ENCODE data around the gene PDE3B.
"Not testable (repeated sequence)": the region's sequence is repeated elsewhere in the genome, so short reads cannot be mapped to it uniquely, and the experiment has no call there.

The PDE3B gene

DNA sequence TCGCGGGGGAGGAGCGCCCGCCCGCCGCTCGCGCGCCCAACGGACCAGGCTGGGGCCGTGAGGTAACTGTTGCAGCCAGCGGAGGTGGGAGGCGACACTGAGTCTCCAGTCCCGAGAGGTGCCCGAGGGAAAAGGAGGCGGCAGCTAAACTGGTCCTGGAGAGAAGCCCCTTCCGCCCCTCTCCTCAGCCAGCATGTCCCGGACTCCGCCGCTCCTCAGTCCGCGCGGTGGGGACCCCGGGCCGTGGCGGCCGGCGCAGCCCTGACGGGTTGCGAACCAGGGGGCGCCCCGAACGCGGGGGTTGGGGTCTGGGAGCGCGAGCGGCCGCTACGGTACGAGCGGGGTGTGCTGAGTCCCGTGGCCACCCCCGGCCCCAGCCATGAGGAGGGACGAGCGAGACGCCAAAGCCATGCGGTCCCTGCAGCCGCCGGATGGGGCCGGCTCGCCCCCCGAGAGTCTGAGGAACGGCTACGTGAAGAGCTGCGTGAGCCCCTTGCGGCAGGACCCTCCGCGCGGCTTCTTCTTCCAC is at the start of gene PDE3B:
PDE3B (plus strand) TSS at position 108 of the 529 bp plus-strand sequence; CDS start at position 380, 272 bp downstream.
- DNase-seq (ENCODE audit: low read depth), result peak; percentile 13

DNA sequence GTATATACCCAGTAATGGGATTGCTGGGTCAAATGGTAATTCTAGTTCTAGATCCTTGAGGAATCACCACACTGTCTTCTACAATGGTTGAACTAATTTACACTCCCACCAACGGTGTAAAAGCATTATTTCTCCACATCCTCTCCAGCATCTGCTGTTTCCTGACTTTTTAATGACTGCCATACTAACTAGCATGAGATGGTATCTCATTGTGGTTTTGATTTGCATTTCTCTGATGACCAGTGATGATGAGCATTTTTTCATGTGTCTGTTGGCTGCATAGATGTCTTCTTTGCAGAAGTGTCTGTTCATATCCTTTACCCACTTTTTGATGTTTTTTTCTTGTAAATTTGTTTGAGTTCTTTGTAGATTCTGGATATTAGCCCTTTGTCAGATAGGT is 48.3 kb upstream of the PDE3B start:
- not testable (repeated sequence) for DNase-seq (ENCODE audit: low read depth)

GRCh38 chr11:14607713-14608112 is 35.9 kb upstream of the PDE3B start:
- DNase-seq (ENCODE audit: low read depth), result no peak

DNA sequence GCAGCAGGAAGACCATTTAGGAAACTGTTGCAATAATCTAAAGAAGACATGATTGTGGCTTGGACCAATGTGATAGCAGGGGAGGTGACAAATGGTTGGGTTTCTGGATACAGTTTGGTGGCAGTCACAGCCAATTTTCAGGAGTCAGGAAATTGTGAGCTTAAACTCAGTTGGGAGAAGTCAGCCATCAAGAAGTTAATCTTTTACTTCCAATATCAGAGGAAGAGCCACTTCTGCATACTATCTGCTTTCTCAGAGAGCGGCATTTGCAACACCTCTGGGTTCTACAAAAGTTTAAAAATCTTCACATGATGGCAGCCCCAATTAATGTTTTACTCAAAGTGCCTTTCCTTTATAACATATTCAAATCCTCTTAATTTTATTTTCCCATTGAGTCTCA is 33.7 kb upstream of the PDE3B start:
- no peak for DNase-seq (ENCODE audit: low read depth)

DNA sequence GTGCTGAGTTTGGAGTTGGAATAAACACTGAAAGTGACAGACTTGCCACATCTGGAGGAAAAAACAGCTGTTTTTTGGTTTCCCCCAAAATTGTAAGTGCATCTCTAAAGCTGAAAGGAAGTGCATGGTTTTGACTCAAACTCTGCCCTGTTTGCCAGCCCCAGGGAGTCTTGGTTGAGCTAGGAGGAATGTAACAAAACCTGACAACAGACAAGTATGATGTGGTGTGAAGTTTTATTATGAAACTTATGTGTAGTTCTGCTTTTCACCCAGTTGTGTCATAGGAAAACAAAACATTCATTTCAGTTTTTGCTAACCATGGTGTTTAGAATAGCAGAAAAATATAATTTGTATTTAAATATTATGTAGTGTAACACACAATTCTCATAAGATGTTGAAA is 31.7 kb upstream of the PDE3B start:
- no peak for DNase-seq (ENCODE audit: low read depth)

DNA sequence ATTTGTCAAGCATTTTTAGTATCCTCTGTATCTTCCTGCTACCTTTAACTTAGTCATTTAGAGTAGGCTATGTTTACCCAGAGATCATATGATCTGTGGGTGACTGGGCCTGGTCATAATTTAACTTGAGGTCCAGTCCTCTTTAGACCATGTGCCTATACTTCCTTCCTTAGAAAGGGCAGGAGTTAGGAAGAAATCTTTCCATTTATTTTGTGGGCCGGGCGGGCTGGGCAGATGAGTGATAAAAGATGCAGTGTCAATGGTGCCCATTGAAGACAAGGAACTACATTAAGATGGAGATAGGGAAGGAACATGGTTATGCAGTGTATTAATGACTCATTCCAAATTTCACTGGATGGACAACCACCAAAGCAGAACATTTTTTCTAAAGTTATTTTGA is 30.9 kb upstream of the PDE3B start:
- no peak for DNase-seq (ENCODE audit: low read depth)

DNA sequence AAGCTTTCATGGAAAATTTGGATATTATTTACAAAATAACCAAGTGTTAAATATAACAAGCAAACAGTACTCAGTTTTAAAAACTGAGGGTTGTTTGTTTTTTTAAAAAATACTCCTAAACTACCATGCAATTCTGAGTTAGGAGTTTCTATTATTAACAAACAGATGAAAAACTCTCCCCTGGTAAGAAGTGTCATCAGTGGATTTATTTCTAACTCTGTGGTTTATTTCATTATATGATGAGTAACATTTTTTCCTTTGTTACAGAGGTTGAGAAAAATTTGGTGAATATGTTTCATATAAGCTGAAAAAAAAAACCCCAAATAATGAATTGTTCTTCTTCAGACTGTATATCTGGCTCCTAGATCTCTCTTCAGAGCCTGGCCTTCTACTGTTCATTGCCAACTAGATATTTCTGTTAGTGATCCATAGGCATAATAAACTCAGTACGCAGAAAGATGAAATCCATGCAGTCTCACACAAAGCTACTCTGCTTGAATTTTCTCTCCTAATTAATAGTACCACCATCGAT is 29.4 kb upstream of the PDE3B start:
- peak; percentile 15 for DNase-seq (ENCODE audit: low read depth)

DNA sequence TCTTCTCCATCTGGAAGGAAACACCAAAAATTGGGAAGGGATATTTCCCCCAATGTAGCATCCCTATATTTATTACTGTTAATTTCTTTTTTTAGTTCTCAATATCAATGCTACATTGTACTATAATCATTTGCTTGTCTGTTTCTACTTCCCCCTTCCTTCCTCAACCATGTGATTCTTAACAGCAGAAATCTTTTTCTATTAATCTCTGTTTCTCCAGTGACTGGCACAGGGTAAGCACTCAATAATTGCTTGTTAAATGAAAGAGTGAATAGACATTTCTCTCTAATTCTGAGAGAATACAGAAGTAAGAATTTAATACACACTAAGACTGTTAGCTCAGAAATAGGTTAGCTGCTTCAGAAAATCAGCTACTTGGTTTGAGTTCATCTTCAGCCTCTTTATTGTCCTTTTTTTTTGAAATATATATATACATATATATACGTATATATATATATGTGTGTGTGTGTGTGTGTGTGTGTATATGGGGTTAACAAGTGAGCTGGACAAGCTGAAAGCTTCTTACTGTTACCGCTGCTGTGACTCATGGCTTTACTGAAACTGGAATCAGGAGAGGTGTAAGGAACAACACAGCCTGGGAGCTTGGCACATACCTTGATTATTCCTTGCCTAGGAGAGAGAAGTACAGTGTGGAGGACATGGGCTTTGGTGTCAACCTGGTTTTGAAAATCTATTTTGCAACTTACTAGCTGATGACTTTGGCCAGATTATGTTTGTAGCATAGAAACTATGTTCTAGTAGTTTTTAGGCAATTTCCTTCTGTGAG is 26.2 kb upstream of the PDE3B start:
- peak; percentile 67 for DNase-seq (ENCODE audit: low read depth)

GRCh38 chr11:14618060-14618459 is 25.5 kb upstream of the PDE3B start:
- DNase-seq (ENCODE audit: low read depth), result no peak

DNA sequence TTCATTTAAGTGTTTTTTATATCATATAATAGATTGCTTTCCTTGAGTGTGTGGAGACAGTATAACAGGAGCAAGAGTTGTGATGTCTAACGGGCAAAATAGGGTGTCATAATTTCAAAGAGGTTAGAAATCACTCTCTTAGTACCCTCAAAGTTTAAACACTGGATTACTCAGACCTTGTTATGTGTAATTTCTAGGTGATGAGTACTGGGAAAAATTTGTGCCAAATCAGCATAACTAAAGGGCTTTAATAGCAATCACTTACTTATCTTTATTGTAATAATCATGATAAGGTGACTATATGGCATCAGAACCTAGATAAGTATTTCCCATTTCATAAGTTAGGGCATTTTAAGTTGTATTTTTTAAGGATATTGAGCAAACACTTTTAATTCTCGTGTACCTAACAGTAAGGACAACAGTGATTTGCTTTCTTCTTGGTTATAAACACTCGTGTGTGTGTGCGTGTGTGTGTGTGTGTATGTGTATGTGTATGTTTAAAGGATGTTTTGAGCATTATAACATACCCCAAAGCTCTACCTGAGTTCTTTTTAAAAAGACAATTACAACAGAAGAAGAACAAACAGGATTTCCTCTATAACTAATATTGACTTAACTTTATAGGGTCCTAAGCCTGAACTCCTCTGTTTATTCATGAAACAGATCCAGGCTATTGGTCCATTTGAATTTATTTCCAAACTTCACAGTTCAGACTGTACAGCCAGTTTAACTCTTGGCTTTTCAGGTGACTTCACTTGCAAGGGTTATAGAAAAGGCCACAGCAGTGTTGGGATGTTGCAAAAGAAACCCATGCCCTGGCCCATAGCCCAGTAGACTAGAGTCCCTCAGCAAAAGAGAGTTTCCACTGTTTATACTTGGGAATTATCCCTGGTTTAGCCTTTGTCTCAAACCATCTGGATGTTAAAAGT is 23.7 kb upstream of the PDE3B start:
- DNase-seq (ENCODE audit: low read depth), result peak; percentile 68

GRCh38 chr11:14622223-14622954 is 21.2 kb upstream of the PDE3B start:
- DNase-seq (ENCODE audit: low read depth), result peak; percentile 92

DNA sequence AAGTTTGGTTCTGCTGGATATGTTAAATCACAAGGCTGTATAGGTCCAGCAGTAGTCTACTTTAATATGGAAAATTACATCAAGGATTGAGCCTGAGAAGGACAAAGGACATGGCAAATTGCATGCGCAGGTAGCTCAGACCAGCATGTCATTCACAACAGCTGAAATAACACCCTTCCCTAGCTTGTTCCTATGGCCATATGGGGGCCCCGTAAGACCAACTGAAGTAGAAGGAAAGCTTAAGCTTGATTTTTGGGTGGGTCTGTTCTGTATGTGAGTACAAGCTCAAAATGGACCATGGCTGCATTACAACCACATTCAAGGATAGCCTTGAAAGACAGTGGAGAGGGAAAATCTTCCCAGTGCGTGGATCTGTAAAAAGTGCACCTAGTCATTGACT is 20.6 kb upstream of the PDE3B start:
- DNase-seq (ENCODE audit: low read depth), result no peak

DNA sequence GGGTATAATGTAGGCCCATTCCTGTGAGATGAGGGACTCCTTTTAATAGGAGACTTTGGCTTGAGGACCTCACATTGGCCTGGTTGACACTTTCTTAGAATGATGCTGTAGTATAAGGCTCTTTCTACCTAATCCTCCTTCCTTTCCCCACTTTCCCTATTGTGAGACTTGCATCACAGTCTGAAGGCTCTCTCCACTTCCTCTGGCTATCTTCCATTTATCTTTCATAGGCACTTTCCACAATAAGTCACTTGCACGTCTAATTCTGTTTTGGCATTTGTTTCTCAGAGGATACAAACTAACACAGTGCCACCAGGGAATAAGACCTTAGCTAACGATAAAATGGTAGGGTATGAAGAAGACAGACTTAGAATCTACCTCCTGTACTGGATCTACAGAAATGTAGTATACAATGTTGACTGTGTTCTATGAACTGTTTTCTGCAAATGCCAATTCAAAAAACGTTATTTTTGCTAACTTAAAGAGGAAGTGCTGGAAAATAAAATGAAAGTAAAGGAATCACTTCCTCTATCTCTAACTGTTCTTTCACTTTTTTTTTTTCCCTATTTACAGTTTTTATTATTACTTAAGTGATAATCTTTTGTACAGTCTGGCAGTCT is 17.9 kb upstream of the PDE3B start:
- DNase-seq (ENCODE audit: low read depth), result no peak

- DNase-seq (ENCODE audit: low read depth), result no peak
Measured at GRCh38 chr11:14626650-14627049, 17.0 kb upstream of the PDE3B start.

GRCh38 chr11:14633506-14634224 is 9.9 kb upstream of the PDE3B start:
- DNase-seq (ENCODE audit: low read depth), result not testable (repeated sequence)

GRCh38 chr11:14634813-14635212 is 8.8 kb upstream of the PDE3B start:
- DNase-seq (ENCODE audit: low read depth), result no peak

GRCh38 chr11:14635546-14635945 is 8.1 kb upstream of the PDE3B start:
- DNase-seq (ENCODE audit: low read depth), result peak; percentile 9

DNA sequence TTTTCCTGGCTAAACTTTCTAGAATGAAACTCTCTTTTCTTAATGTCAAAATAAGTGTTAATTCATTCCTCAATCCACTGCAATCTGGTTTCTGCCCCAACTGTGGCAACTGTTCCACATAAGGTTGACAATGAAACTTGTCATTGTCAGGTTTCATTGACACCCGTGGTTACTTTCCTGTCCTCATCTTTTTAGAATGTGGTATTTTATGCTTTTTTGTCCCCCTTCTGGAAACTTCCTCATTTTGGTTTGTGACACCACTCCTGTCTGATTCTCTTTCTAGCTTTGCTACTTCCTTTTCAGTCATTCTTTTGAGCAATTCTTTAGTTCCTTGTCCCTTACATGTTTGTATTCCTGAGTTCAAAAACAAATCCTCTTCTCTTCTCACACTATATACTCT is 7.5 kb upstream of the PDE3B start:
- no peak for DNase-seq (ENCODE audit: low read depth)

DNA sequence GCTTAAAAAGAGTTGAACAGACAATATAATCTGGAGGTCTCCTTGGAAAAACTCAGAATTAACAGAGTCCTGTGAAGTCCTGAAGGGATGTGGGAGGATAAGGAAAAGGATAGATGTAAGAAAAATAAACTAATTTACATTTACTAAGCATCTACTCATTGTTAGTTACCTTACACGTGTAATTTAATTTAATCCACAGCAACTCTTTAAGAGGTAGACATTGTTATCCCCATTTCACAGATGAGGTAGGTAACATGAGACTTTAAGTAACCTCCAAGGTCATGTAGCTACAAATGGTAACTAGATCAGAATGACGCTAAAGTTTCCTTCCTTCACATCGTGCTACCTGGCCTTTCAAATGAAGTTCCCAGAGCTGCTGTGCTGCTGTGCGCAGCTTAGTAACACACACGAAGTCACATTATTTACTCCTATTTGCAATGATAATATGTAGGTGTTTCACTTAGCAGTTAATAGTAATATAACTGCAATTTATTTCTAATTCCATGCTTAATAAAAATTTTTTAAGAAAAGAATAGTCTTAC is 5.7 kb upstream of the PDE3B start:
- DNase-seq (ENCODE audit: low read depth), result no peak

DNA sequence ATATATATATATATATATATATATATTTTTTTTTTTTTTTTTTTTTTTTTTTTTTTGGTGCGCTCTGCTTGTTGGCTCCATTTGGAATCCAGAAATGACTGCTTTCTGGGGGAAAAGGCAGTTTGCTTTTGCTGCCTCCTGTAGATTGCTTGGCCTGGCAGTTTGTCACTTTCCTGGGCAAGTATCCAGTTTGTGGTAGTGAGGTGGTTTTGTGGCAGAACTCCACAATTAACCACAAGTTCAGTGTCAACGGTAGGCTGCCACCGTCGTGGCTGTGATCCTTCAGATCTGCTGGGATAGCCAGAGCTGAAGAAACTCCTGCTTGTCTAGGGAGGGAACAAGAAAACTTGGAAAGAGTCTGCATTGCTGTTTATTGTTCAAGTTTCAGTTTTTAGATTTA is 5.0 kb upstream of the PDE3B start:
- peak; percentile 8 for DNase-seq (ENCODE audit: low read depth)

Data from amniotic epithelial cell (primary cell).